GM10266 (cell line): Measurements from ENCODE around the gene PXK.

Experiments used
- DNase-seq: peaks from one replicate; pipeline ENCODE4 v3.0.0; 2012; ENCODE audit errors: extremely low spot score
- CTCF ChIP-seq: IDR thresholded peaks from 2 replicates; pipeline ENCODE4 v1.5.1; 2012; ENCODE audit warnings: mild to moderate bottlenecking, low read depth; ENCODE audit not compliant: control insufficient read depth, insufficient read depth; ENCODE audit errors: missing control alignments

Gene PXK

GRCh38 chr3:58386626-58387365 lies 54.1 kb downstream of the PXK start:
- TF ChIP-seq CTCF, result no peak
- no peak for DNase-seq

GRCh38 chr3:58387650-58388546 lies 55.2 kb downstream of the PXK start:
- no peak for DNase-seq
- TF ChIP-seq CTCF, result no peak

GRCh38 chr3:58388550-58389091 lies 55.9 kb downstream of the PXK start:
- no peak for TF ChIP-seq CTCF
- DNase-seq, result no peak

GRCh38 chr3:58391156-58391865 lies 58.6 kb downstream of the PXK start:
- no peak for DNase-seq
- no peak for TF ChIP-seq CTCF

GRCh38 chr3:58392181-58392580 lies 59.5 kb downstream of the PXK start:
- no peak for TF ChIP-seq CTCF
- DNase-seq, result no peak

GRCh38 chr3:58394339-58394738 lies 61.6 kb downstream of the PXK start:
- DNase-seq, result no peak
- no peak for TF ChIP-seq CTCF
